Panc1 (cell line): ENCODE results near the gene PELI3. TPM values are rescaled to one million over a fixed set of nuclear protein-coding genes. Genes with fewer than 3 reads are reported as not detected.

Experiments used
- ATAC-seq: fragments of 200-7000 bp; cut with Tn5 transposase; 2 replicates; pipeline ENCODE4 v1.9.1; 2020; ENCODE audit warnings: mild to moderate bottlenecking, moderate library complexity
- BruUV-seq: library from RNA; stranded (reverse); fragments of 400-500 nt; replicated peaks from 2 replicates; lab custom pipeline; 2021; lab: Mats Ljungman, UMichigan
- CTCF ChIA-PET: fragments of 300-600 bp; sonication (Branson Sonifier 250); formaldehyde crosslinking; loops from one replicate; lab custom pipeline; 2022; ENCODE audit warnings: antibody characterized with exemption; lab: Charles Lee
- POLR2A ChIA-PET: fragments of 300-600 bp; sonication (Branson Sonifier 250); formaldehyde crosslinking; loops from one replicate; lab custom pipeline; 2022; ENCODE audit warnings: antibody characterized with exemption; lab: Charles Lee
- DNase-seq: peaks from one replicate; pipeline ENCODE4 v3.0.0-alpha.2; 2010; ENCODE audit warnings: low read depth, low spot score
- H3K27ac ChIP-seq: 2 replicates; pipeline ENCODE4 v1.5.1; 2011; ENCODE audit warnings: mild to moderate bottlenecking, low read length, inconsistent platforms
- H3K27me3 ChIP-seq: fragments of 200-500 bp; sonication (Bioruptor generic); 2 replicates; pipeline ENCODE4 v1.6.0; 2014; ENCODE audit warnings: low read length, inconsistent platforms; ENCODE audit not compliant: control insufficient read depth, insufficient read depth
- H3K36me3 ChIP-seq: fragments of 200-500 bp; sonication (Bioruptor generic); 2 replicates; pipeline ENCODE4 v1.5.1; 2014; ENCODE audit warnings: inconsistent platforms, mild to moderate bottlenecking, low read length, moderate library complexity; ENCODE audit not compliant: control insufficient read depth, insufficient read depth
- H3K4me1 ChIP-seq: 2 replicates; pipeline ENCODE4 v1.5.1; 2011; ENCODE audit warnings: inconsistent platforms, mild to moderate bottlenecking, low read length, moderate library complexity; ENCODE audit not compliant: control insufficient read depth, insufficient read depth
- H3K4me3 ChIP-seq, 2 experiments: 2 replicates each; pipeline ENCODE4 v1.5.1; 2011 to 2012; ENCODE audit warnings: low read depth in 2 of 2, low read length in 2 of 2, mild to moderate bottlenecking in 2 of 2, inconsistent platforms in 1 of 2, moderate library complexity in 1 of 2
- H3K9me3 ChIP-seq: fragments of 200-500 bp; sonication (Bioruptor generic); 2 replicates; pipeline ENCODE4 v1.5.1; 2014; ENCODE audit warnings: low read depth, mild to moderate bottlenecking, inconsistent platforms, low read length, moderate library complexity; ENCODE audit not compliant: control insufficient read depth, insufficient read depth
- CTCF ChIP-seq: fragments of 450-650 bp; IDR thresholded peaks from 2 replicates; pipeline ENCODE4 v1.5.1; 2017; ENCODE audit warnings: mild to moderate bottlenecking
- POLR2AphosphoS5 ChIP-seq: IDR thresholded peaks from 2 replicates; pipeline ENCODE4 v1.6.1; 2012; ENCODE audit warnings: mild to moderate bottlenecking, low read depth, low read length, moderate library complexity
- SIN3A ChIP-seq: IDR thresholded peaks from 2 replicates; pipeline ENCODE4 v1.6.1; 2012; ENCODE audit warnings: low read depth, mild to moderate bottlenecking, low read length, moderate library complexity, borderline replicate concordance; ENCODE audit not compliant: insufficient read depth
- TCF7L2 ChIP-seq: IDR thresholded peaks from 2 replicates; pipeline ENCODE4 v1.6.1; 2011; ENCODE audit warnings: mild to moderate bottlenecking, low read depth, low read length, inconsistent platforms
- in situ Hi-C: cut with HindIII; loops from 2 replicates; pipeline ENCODE4 v1.10.0; 2016; ENCODE audit warnings: low sequenced_read_pairs, low pct_unique_long_range_greater_than_20kb
- intact Hi-C: fragments of 100-400 bp; cut with micrococcal nuclease; formaldehyde crosslinking; loops from one replicate; pipeline ENCODE4 v1.10.0; 2022; ENCODE audit not compliant: unreplicated experiment
- total RNA-seq: library from RNA; stranded (reverse); gene quantifications from one replicate; pipeline ENCODE4 v1.2.1, GENCODE V29; 2021; ENCODE audit not compliant: unreplicated experiment
- TF ChIP-seq, protein P1 (sequence below), 2 experiments: IDR thresholded peaks; 2 replicates each; pipeline ENCODE4 v1.6.1; 2011 to 2012; ENCODE audit warnings: low read depth in 2 of 2, control low read depth in 1 of 2, low read length in 1 of 2, mild to moderate bottlenecking in 1 of 2, moderate library complexity in 1 of 2; ENCODE audit not compliant: insufficient read depth in 1 of 2

PELI3 gene
- total RNA-seq, 1 experiment from 2014 or later = 9.1 TPM

GRCh38 chr11:66477263-66478201 is 10.8 kb downstream of the PELI3 start:
- no peak for TF ChIP-seq POLR2AphosphoS5
- in situ Hi-C loops = no loop called here
- POLR2A ChIA-PET = no interaction called here
- Histone ChIP-seq H3K9me3 (no peaks in the 10 kb centered on the region), H3K27ac (no peak overlapping the region), H3K36me3 (peaks cover 1% of the 10 kb centered on the region; the same call in 1 of the 2 replicates), H3K27me3 (no peaks in the 10 kb centered on the region), H3K4me1 (peaks cover 4% of the 10 kb centered on the region), H3K4me3 (no peak overlapping the region)
- ATAC-seq (no peak), DNase-seq (no peak)
- intact Hi-C loops = loop anchor here (2.0 kb wide), 1 partner anchor 69 kb away; no protein-coding TSS in a partner anchor
- CTCF ChIA-PET = interaction anchor here (0.7 to 1.8 kb wide), 3 partner anchors 10 to 114 kb away, joined by 3 to 18 read pairs (median 10); partner anchors contain the start of gene PELI3
- BruUV-seq = no TSS peak

DNA sequence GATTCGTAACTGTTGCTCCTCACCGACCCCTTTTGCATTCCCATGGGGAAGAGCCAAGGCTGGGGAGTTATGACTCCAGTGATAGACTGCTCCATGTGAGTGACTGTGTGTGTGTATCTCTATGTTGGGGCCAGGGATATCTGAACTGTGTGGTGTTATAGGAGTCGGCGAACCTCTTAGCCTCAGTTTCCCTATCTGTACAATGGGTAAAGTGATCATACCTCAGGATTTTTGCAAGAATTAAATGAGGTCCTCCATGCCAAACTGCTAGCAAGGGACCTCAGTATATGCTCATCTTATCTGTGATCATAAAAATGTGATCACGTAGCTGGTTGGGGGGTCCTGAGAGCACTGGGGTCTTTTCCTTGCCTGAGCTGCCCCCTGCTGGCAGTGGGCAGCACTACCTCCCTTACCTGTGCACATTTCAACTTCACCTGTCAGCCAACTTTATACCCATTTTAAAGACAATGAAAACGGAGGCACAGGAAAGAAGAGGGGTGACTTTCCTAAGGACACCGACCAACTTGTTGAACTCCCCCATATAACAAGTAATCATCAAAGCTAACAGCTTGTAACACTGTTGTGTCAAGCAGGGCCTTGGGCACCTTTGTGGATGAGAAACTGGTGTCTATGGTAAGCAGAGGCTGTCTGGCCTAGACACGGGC is 12.2 kb downstream of the PELI3 start:
- DNase-seq = peak; percentile 45
- Histone ChIP-seq H3K36me3 (peaks cover 5% of the 10 kb centered on the region; the same call in 1 of the 2 replicates), H3K9me3 (no peaks in the 10 kb centered on the region), H3K4me3 (peak overlapping the region; percentile 77 to 90), H3K27ac (peak overlapping the region; percentile 95), H3K27me3 (no peaks in the 10 kb centered on the region), H3K4me1 (peaks cover 4% of the 10 kb centered on the region)
- TF ChIP-seq CTCF (peak; percentile 96), TCF7L2 (no peak), POLR2AphosphoS5 (no peak)
- in situ Hi-C loops (no loop called here), intact Hi-C loops (loop anchor here (2.0 kb wide), 1 partner anchor 70 kb away; no protein-coding TSS in a partner anchor)
- CTCF ChIA-PET = interaction anchor here (0.6 to 1.8 kb wide), 3 partner anchors 11 to 72 kb away, joined by 3 to 10 read pairs (median 3); partner anchors contain the start of gene PELI3
- ATAC-seq = no peak
- BruUV-seq = no TSS peak
- POLR2A ChIA-PET = no interaction called here

- ChIA-PET POLR2A (interaction anchor here (0.5 to 1.0 kb wide), 3 partner anchors 10 to 151 kb away, joined by 3 to 11 read pairs (median 7); no protein-coding TSS in a partner anchor), CTCF (interaction anchor here (0.6 to 1.8 kb wide), 5 partner anchors 12 to 167 kb away, joined by 3 to 10 read pairs (median 3); partner anchors contain the start of gene PELI3)
- in situ Hi-C loops = no loop called here
- intact Hi-C loops = loop anchor here (2.0 kb wide), 1 partner anchor 71 kb away; no protein-coding TSS in a partner anchor
- peak; percentile 30 for DNase-seq
- TF ChIP-seq CTCF = no peak
- TF ChIP-seq POLR2AphosphoS5 = no peak; the same call in 1 of the 2 replicates
- no peak for TF ChIP-seq TCF7L2
- no peak for TF ChIP-seq SIN3A
- TF ChIP-seq, protein P1, sequence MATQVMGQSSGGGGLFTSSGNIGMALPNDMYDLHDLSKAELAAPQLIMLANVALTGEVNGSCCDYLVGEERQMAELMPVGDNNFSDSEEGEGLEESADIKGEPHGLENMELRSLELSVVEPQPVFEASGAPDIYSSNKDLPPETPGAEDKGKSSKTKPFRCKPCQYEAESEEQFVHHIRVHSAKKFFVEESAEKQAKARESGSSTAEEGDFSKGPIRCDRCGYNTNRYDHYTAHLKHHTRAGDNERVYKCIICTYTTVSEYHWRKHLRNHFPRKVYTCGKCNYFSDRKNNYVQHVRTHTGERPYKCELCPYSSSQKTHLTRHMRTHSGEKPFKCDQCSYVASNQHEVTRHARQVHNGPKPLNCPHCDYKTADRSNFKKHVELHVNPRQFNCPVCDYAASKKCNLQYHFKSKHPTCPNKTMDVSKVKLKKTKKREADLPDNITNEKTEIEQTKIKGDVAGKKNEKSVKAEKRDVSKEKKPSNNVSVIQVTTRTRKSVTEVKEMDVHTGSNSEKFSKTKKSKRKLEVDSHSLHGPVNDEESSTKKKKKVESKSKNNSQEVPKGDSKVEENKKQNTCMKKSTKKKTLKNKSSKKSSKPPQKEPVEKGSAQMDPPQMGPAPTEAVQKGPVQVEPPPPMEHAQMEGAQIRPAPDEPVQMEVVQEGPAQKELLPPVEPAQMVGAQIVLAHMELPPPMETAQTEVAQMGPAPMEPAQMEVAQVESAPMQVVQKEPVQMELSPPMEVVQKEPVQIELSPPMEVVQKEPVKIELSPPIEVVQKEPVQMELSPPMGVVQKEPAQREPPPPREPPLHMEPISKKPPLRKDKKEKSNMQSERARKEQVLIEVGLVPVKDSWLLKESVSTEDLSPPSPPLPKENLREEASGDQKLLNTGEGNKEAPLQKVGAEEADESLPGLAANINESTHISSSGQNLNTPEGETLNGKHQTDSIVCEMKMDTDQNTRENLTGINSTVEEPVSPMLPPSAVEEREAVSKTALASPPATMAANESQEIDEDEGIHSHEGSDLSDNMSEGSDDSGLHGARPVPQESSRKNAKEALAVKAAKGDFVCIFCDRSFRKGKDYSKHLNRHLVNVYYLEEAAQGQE (IDR thresholded peaks at IDR 0.05; ENCODE audit: insufficient read depth in 1 of 2, low read depth in 2 of 2, low read length in 1 of 2) = no peak
- Histone ChIP-seq H3K27ac (peak overlapping the region; percentile 95), H3K4me3 (peak overlapping the region; percentile 77 to 90), H3K36me3 (peaks cover 5% of the 10 kb centered on the region; the same call in 1 of the 2 replicates), H3K27me3 (no peaks in the 10 kb centered on the region), H3K4me1 (peaks cover 4% of the 10 kb centered on the region), H3K9me3 (no peaks in the 10 kb centered on the region)
- TSS peak; percentile 92 for BruUV-seq
- peak; percentile 65 for ATAC-seq
Observed at GRCh38 chr11:66479394-66480116, 12.8 kb downstream of the PELI3 start.
